DOHH2 (cell line): Measurements from ENCODE around the gene TMEM131.

Experiments
- H3F3A ChIP-seq: fragments of 200-600 bp; sonication (generic), shearing (Covaris generic); 2 replicates; pipeline ENCODE4 v1.6.0; 2016; ENCODE audit warnings: antibody characterized with exemption, mild to moderate bottlenecking; ENCODE audit not compliant: control insufficient read depth, insufficient read depth
- H3K27ac ChIP-seq: fragments of 200-600 bp; sonication (generic); 2 replicates; pipeline ENCODE4 v1.5.1; 2014; ENCODE audit warnings: low read depth, mild to moderate bottlenecking, low read length, moderate library complexity
- H3K27me3 ChIP-seq: fragments of 200-600 bp; sonication (generic); 2 replicates; pipeline ENCODE4 v1.6.1; 2014; ENCODE audit warnings: mild to moderate bottlenecking, low read length, mixed read lengths; ENCODE audit not compliant: control insufficient read depth
- H3K36me3 ChIP-seq: fragments of 200-600 bp; sonication (generic); 2 replicates; pipeline ENCODE4 v1.6.1; 2014; ENCODE audit warnings: mild to moderate bottlenecking, low read length, moderate library complexity, mixed read lengths; ENCODE audit not compliant: control insufficient read depth
- H3K4me1 ChIP-seq: fragments of 200-600 bp; sonication (generic); 2 replicates; pipeline ENCODE4 v1.6.1; 2014; ENCODE audit warnings: mild to moderate bottlenecking, low read length, mixed read lengths; ENCODE audit not compliant: control insufficient read depth
- H3K4me2 ChIP-seq: fragments of 200-600 bp; sonication (generic); 2 replicates; pipeline ENCODE4 v1.6.0; 2014; ENCODE audit warnings: mild to moderate bottlenecking, low read length, moderate library complexity
- H3K4me3 ChIP-seq: fragments of 200-600 bp; sonication (generic); 2 replicates; pipeline ENCODE4 v1.5.1; 2014; ENCODE audit warnings: mild to moderate bottlenecking, low read length, mixed read lengths
- H3K79me2 ChIP-seq: fragments of 200-600 bp; sonication (generic); 2 replicates; pipeline ENCODE4 v1.6.1; 2014; ENCODE audit warnings: mild to moderate bottlenecking, low read length, mixed read lengths; ENCODE audit not compliant: control insufficient read depth
- H3K9me2 ChIP-seq: fragments of 200-600 bp; sonication (generic); replicated peaks from 2 replicates; pipeline ENCODE4 v1.6.1; 2014; ENCODE audit warnings: mild to moderate bottlenecking, low read length, mixed read lengths; ENCODE audit not compliant: control insufficient read depth
- H3K9me3 ChIP-seq: fragments of 200-600 bp; sonication (generic); 2 replicates; pipeline ENCODE4 v1.6.1; 2014; ENCODE audit warnings: antibody characterized with exemption, low read length, mixed read lengths; ENCODE audit not compliant: control insufficient read depth, insufficient read depth
- H4K20me1 ChIP-seq: fragments of 200-600 bp; sonication (generic); 2 replicates; pipeline ENCODE4 v1.6.0; 2014; ENCODE audit warnings: low read depth, mild to moderate bottlenecking, antibody characterized with exemption, low read length, moderate library complexity; ENCODE audit not compliant: control insufficient read depth, insufficient read depth
- EZH2phosphoT487 ChIP-seq: fragments of 200-600 bp; sonication (generic); IDR thresholded peaks from 2 replicates; pipeline ENCODE4 v1.6.1; 2017; ENCODE audit warnings: borderline replicate concordance, mild to moderate bottlenecking, antibody characterized with exemption, low read length, moderate library complexity, mixed read lengths
- TF ChIP-seq, protein P1 (sequence below): fragments of 200-600 bp; sonication (generic); IDR thresholded peaks from one replicate; pipeline ENCODE4 v1.5.1; 2014; ENCODE audit warnings: antibody characterized with exemption, mild to moderate bottlenecking, low read depth, low read length; ENCODE audit not compliant: poor library complexity, severe bottlenecking

TMEM131 gene

GRCh38 chr2:97718051-97718882, 277.5 kb downstream of the TMEM131 start:
- no peaks in the 10 kb centered on the region for H3K79me2 ChIP-seq
- no peak for TF ChIP-seq EZH2phosphoT487
- TF ChIP-seq, protein P1, sequence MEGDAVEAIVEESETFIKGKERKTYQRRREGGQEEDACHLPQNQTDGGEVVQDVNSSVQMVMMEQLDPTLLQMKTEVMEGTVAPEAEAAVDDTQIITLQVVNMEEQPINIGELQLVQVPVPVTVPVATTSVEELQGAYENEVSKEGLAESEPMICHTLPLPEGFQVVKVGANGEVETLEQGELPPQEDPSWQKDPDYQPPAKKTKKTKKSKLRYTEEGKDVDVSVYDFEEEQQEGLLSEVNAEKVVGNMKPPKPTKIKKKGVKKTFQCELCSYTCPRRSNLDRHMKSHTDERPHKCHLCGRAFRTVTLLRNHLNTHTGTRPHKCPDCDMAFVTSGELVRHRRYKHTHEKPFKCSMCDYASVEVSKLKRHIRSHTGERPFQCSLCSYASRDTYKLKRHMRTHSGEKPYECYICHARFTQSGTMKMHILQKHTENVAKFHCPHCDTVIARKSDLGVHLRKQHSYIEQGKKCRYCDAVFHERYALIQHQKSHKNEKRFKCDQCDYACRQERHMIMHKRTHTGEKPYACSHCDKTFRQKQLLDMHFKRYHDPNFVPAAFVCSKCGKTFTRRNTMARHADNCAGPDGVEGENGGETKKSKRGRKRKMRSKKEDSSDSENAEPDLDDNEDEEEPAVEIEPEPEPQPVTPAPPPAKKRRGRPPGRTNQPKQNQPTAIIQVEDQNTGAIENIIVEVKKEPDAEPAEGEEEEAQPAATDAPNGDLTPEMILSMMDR, result no peak
- no peaks in the 10 kb centered on the region for H3K27me3 ChIP-seq
- no peaks in the 10 kb centered on the region for H3F3A ChIP-seq
- H3K9me2 ChIP-seq, result no peaks in the 10 kb centered on the region
- H3K27ac ChIP-seq, result peak overlapping the region; percentile 3
- no peaks in the 10 kb centered on the region for H3K9me3 ChIP-seq
- peak overlapping the region; percentile 72 for H3K4me2 ChIP-seq
- no peaks in the 10 kb centered on the region for H4K20me1 ChIP-seq
- peaks cover 19% of the 10 kb centered on the region for H3K4me1 ChIP-seq
- H3K4me3 ChIP-seq, result peak overlapping the region; percentile 50
- H3K36me3 ChIP-seq, result no peaks in the 10 kb centered on the region

DNA sequence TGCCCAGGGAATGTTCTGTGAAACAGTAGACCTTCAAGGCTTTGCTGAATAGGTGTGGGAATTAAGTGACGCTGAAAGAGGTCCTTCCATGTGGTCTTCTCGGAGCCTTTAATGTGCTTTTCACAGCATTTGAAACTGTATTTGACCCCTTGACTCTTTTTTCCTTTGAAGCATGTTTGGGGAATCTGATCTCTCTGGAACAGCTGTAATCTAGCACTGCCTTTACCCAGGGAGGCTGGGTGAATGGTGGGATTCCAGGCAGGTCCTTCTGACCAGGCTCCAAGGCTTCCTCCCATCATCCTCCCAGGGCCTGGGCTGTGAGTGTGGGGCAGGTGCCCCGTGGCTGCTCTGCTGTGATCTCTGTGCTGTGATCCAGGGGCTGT, 278.1 kb downstream of the TMEM131 start:
- no peaks in the 10 kb centered on the region for H3K9me2 ChIP-seq
- no peaks in the 10 kb centered on the region for H3K36me3 ChIP-seq
- no peaks in the 10 kb centered on the region for H3K27me3 ChIP-seq
- H3F3A ChIP-seq, result no peaks in the 10 kb centered on the region
- H3K27ac ChIP-seq, result no peak overlapping the region
- no peak for TF ChIP-seq EZH2phosphoT487
- TF ChIP-seq, protein P1, result no peak
- H3K4me3 ChIP-seq, result no peak overlapping the region
- H4K20me1 ChIP-seq, result no peaks in the 10 kb centered on the region
- peaks cover 21% of the 10 kb centered on the region for H3K4me1 ChIP-seq
- H3K79me2 ChIP-seq, result no peaks in the 10 kb centered on the region
- H3K9me3 ChIP-seq, result no peaks in the 10 kb centered on the region
- H3K4me2 ChIP-seq, result no peak overlapping the region

DNA sequence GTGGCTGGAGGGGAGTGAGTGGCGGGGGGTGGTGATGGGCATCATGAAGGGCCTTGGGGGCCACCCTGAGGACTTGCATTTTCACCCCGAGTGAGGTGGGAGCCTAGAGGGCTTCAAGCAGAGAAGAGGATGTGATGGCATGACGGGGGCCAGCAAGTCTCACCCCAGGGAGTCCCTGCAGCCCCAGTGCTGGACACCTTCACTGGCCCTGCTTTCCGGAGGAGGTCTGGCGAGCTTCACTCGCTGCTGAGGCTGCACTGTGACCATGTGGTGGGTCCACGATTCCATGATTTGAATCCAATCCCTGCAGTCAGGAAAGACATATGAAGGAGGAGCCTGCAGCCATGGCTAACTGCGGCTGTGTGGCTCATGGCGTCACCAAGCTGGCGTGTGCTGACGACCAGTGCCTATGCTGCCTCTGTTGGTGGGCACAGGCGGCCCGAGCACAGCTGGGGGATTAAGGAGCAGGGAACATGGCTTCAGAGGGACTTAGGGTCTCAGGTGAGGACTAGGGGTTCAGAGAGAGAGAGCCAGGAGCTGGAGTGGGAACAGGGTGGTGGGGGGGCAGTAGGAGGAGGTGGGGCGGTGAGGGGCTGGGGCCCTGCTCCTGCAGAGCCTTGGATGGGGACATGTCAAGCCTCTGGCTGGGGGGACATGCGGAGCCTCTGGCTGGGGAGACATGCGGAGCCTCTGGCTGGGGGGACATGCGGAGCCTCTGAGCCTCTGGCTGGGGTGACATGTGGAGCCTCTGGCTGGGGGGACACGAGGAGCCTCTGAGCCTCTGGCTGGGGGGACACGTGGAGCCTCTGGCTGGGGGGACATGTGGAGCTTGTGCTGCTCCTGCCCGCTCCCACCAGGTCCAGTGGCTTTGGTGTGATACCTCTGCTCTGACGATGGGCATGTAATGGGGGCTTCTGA, 278.8 kb downstream of the TMEM131 start:
- no peak for TF ChIP-seq EZH2phosphoT487
- TF ChIP-seq, protein P1, result no peak
- Histone ChIP-seq H3K4me3 (no peak overlapping the region), H3K27ac (no peak overlapping the region)

More for the DNA sequence above, 278.8 kb downstream of the TMEM131 start:
- H3K36me3 ChIP-seq, result no peaks in the 10 kb centered on the region
- no peak overlapping the region for H3K4me2 ChIP-seq
- no peaks in the 10 kb centered on the region for H3F3A ChIP-seq
- no peaks in the 10 kb centered on the region for H3K27me3 ChIP-seq
- no peaks in the 10 kb centered on the region for H4K20me1 ChIP-seq
- no peaks in the 10 kb centered on the region for H3K79me2 ChIP-seq
- no peaks in the 10 kb centered on the region for H3K9me3 ChIP-seq
- peaks cover 21% of the 10 kb centered on the region for H3K4me1 ChIP-seq
- no peaks in the 10 kb centered on the region for H3K9me2 ChIP-seq
